ENCODE data around the gene ARCN1. TPM values are rescaled to one million over a fixed set of nuclear protein-coding genes. Genes with fewer than 3 reads are reported as not detected.

ARCN1 gene
- total and polyA plus RNA-seq, 11 donors = 53.1 to 127 (median 99.6) TPM

GRCh38 chr11:118604566-118604965 lies 32.4 kb downstream of the ARCN1 start:
- H3K4me1 ChIP-seq = peaks cover 0 to 61% (median 28%) of the 10 kb centered on the region in 12 donors
- 70 to 80% (median 73%) methylated on average over 3 of the region's 3 CpGs for WGBS, 4 donors

GRCh38 chr11:118605116-118605867 lies 33.1 kb downstream of the ARCN1 start:
- intact Hi-C loops (cut with DNase I) = loop anchor here in 6 of 10 donors (2.0 to 10.0 kb wide), 4 partner anchors 32 to 52 kb away; partner anchors contain the start of gene ARCN1 (in 3 of the 6)
- TF ChIP-seq CTCF (IDR thresholded peaks at IDR 0.05) (no peak), POLR2A (IDR thresholded peaks at IDR 0.05) (no peak)
- peak; percentile 60 to 70 (median 66) for ATAC-seq
- WGBS, 4 donors = 46 to 54% (median 47%) methylated on average over 9 to 10 of the region's 10 CpGs
- Histone ChIP-seq H3K36me3 (peaks cover 0 to 32% (median 25%) of the 10 kb centered on the region in 9 donors), H3K27me3 (peaks cover 0 to 5% (median 0%) of the 10 kb centered on the region in 9 donors), H3K27ac (peak overlapping the region; percentile 73 to 95 (median 84)), H3K4me3 (peak overlapping the region in 7 of 12 donors; percentile 36 to 95 (median 43)), H3K9me3 (no peaks in the 10 kb centered on the region), H3K4me1 (peaks cover 0 to 66% (median 29%) of the 10 kb centered on the region in 12 donors)
- DNase-seq = peak; percentile 81 to 88 (median 86)

More at GRCh38 chr11:118604566-118604965, 32.4 kb downstream of the ARCN1 start:
- Histone ChIP-seq H3K9me3 (no peaks in the 10 kb centered on the region), H3K36me3 (peaks cover 0 to 39% (median 33%) of the 10 kb centered on the region in 9 donors), H3K4me3 (no peak overlapping the region), H3K27me3 (peaks cover 0 to 2% (median 0%) of the 10 kb centered on the region in 9 donors), H3K27ac (peak overlapping the region; percentile 33 to 95 (median 80))
- DNase-seq (no peak), ATAC-seq (no peak)
- TF ChIP-seq POLR2A (IDR thresholded peaks at IDR 0.05) (no peak), CTCF (IDR thresholded peaks at IDR 0.05) (no peak)
- intact Hi-C loops (cut with DNase I) = loop anchor here in 2 of 10 donors (2.0 to 10.0 kb wide), 2 partner anchors 32 to 50 kb away; partner anchors contain the start of gene ARCN1 (in 1 of the 2)

GRCh38 chr11:118606157-118606843 lies 34.1 kb downstream of the ARCN1 start:
- Histone ChIP-seq H3K4me1 (peaks cover 0 to 73% (median 35%) of the 10 kb centered on the region in 12 donors), H3K27ac (peak overlapping the region; percentile 73 to 95 (median 84)), H3K9me3 (no peaks in the 10 kb centered on the region), H3K36me3 (peaks cover 0 to 25% (median 15%) of the 10 kb centered on the region in 9 donors), H3K27me3 (peaks cover 0 to 15% (median 0%) of the 10 kb centered on the region in 9 donors), H3K4me3 (peak overlapping the region in 9 of 12 donors; percentile 28 to 95 (median 37))
- no peak for ATAC-seq
- no peak for TF ChIP-seq CTCF (IDR thresholded peaks at IDR 0.05)
- TF ChIP-seq POLR2A (IDR thresholded peaks at IDR 0.05) = no peak
- 66 to 76% (median 74%) methylated on average over 6 to 7 of the region's 7 CpGs for WGBS, 4 donors
- intact Hi-C loops (cut with DNase I) = loop anchor here in 6 of 10 donors (2.0 to 10.0 kb wide), 4 partner anchors 13 to 51 kb away; partner anchors contain the start of gene ARCN1 (in 2 of the 6)
- DNase-seq = peak in 2 of 5 donors; percentile 56 to 66
